HepG2 (cell line): ENCODE data around the gene TSPAN18. TPM values are rescaled to one million over a fixed set of nuclear protein-coding genes. Genes with fewer than 3 reads are reported as not detected.

Experiments
- ATAC-seq: fragments of 200-7000 bp; cut with Tn5 transposase; 3 replicates; pipeline ENCODE4 v1.9.1; 2020; ENCODE audit warnings: mild to moderate bottlenecking, moderate library complexity
- BruUV-seq: library from RNA; stranded (reverse); fragments of 400-500 nt; replicated peaks from 2 replicates; lab custom pipeline; 2021; lab: Mats Ljungman, UMichigan
- CTCF ChIA-PET: fragments of 300-600 bp; formaldehyde crosslinking; extraction: SDS; loops from one replicate; lab custom pipeline; 2021; ENCODE audit warnings: low total read pairs, inconsistent platforms, low intra/inter-chr PET ratio; lab: Yijun Ruan, JAX
- POLR2A ChIA-PET: fragments of 350-600 bp; sonication (Branson Sonifier 250); formaldehyde crosslinking; loops from one replicate; lab custom pipeline; 2020; ENCODE audit warnings: antibody characterized with exemption, inconsistent platforms; lab: Yijun Ruan, JAX
- DNase-seq: peaks from one replicate; pipeline ENCODE4 v3.0.0-alpha.2; 2015; ENCODE audit warnings: low spot score
- FAIRE-seq: peaks from 3 replicates; lab custom pipeline; 2011; peaks lifted over from hg19 to GRCh38; lab: Jason Lieb, UNC
- H2AFZ ChIP-seq: one replicate; pipeline ENCODE4 v1.6.1; 2011; ENCODE audit warnings: low read length, inconsistent platforms
- H3K27ac ChIP-seq: fragments of 300-600 bp; 3 replicates; pipeline ENCODE4 v1.8.0; 2011; ENCODE audit warnings: mixed run types, mild to moderate bottlenecking, mixed read lengths, low read length, inconsistent platforms; ENCODE audit not compliant: insufficient read depth; ENCODE audit errors: extremely low read length
- H3K27me3 ChIP-seq, 2 experiments: fragments of 200-600 bp in 1 of 2; 2 replicates in 1 of 2; 3 replicates in 1 of 2; pipeline versions ENCODE4 v1.6.0 to v1.8.0; 2011; ENCODE audit warnings: low read length in 2 of 2, mild to moderate bottlenecking in 2 of 2, moderate library complexity in 2 of 2, inconsistent platforms in 1 of 2; ENCODE audit not compliant: insufficient read depth in 2 of 2, control insufficient read depth in 1 of 2
- H3K36me3 ChIP-seq, 2 experiments: fragments of 200-600 bp in 1 of 2; replicated peaks in 1 of 2; 2 replicates in 1 of 2; 3 replicates in 1 of 2; pipeline versions ENCODE4 v1.5.1 to v1.8.0; 2011; ENCODE audit warnings: low read length in 2 of 2, inconsistent platforms in 1 of 2; ENCODE audit not compliant: insufficient read depth in 2 of 2, control insufficient read depth in 1 of 2
- H3K4me1 ChIP-seq: 2 replicates; pipeline ENCODE4 v1.5.1; 2012; ENCODE audit warnings: low read length, inconsistent platforms; ENCODE audit not compliant: insufficient read depth
- H3K4me2 ChIP-seq: 2 replicates; pipeline ENCODE4 v1.6.0; 2011; ENCODE audit warnings: low read depth, low read length, inconsistent platforms
- H3K4me3 ChIP-seq, 3 experiments: fragments of 200-600 bp in 1 of 3; sonication (generic), shearing (Covaris generic) in 1 of 3; replicated peaks in 1 of 3; 2 replicates each; pipeline ENCODE4 v1.5.1; 2011 to 2016; ENCODE audit warnings: low read length in 3 of 3, inconsistent platforms in 2 of 3, low read depth in 2 of 3, mild to moderate bottlenecking in 2 of 3, control low read depth in 1 of 3, mixed read lengths in 1 of 3; ENCODE audit not compliant: insufficient read depth in 1 of 3
- H3K79me2 ChIP-seq: one replicate; pipeline ENCODE4 v1.6.1; 2011; ENCODE audit warnings: low read length, inconsistent platforms; ENCODE audit not compliant: insufficient read depth
- H3K9ac ChIP-seq: 2 replicates; pipeline ENCODE4 v1.6.0; 2011; ENCODE audit warnings: mild to moderate bottlenecking, low read depth, low read length, inconsistent platforms; ENCODE audit not compliant: insufficient read depth
- H3K9me3 ChIP-seq: 2 replicates; pipeline ENCODE4 v1.5.1; 2012; ENCODE audit warnings: mild to moderate bottlenecking, low read length
- H4K20me1 ChIP-seq: 2 replicates; pipeline ENCODE4 v1.6.0; 2011; ENCODE audit warnings: inconsistent platforms, mild to moderate bottlenecking, low read length, moderate library complexity; ENCODE audit not compliant: insufficient read depth
- GPBP1L1 ChIP-seq: sonication (generic); formaldehyde crosslinking; IDR thresholded peaks from 2 replicates; pipeline ENCODE4 v1.5.0; 2020; ENCODE audit warnings: mild to moderate bottlenecking, missing genetic modification reagents
- MAFK ChIP-seq, 2 experiments: IDR thresholded peaks in 1 of 2; conservative IDR thresholded peaks in 1 of 2; 2 replicates each; pipeline ENCODE4 v1.6.1; 2011; ENCODE audit warnings: improper control_type of control experiment in 2 of 2, low read length in 2 of 2
- ZNF768 ChIP-seq: sonication (generic); formaldehyde crosslinking; IDR thresholded peaks from 2 replicates; pipeline ENCODE4 v1.4.0; 2020; ENCODE audit warnings: missing genetic modification reagents
- WGBS: methylation state at CpG from one replicate; pipeline ENCODE4 v1.1.6; 2017; ENCODE audit warnings: low lambda C conversion rate; 5-methylcytosine and 5-hydroxymethylcytosine counted together
- in situ Hi-C: cut with HindIII; loops from 2 replicates; pipeline ENCODE4 v1.10.0; 2017; ENCODE audit warnings: low pct_unique_long_range_greater_than_20kb; ENCODE audit not compliant: extremely low pct_ligation_motif_present
- intact Hi-C: fragments of 100-400 bp; cut with micrococcal nuclease; formaldehyde crosslinking; loops from one replicate; pipeline ENCODE4 v1.10.0; 2022; ENCODE audit not compliant: unreplicated experiment
- polyA plus RNA-seq, 8 experiments: library from polyadenylated mRNA; depleted of rRNA in 3 of 8; stranded (reverse) in 7 of 8; unstranded in 1 of 8; fragments of >200 nt; fragmentation: Illumina TruSeq in 4 of 8; extraction: Trizol in 4 of 8; gene quantifications; 2 replicates each; pipeline versions ENCODE4 v1.2.1 to v1.2.3, GENCODE V29; 2011 to 2016; ENCODE audit warnings: low read depth in 4 of 8, missing spikeins in 1 of 8, mixed read lengths in 1 of 8; ENCODE audit not compliant: insufficient read depth in 1 of 8
- total RNA-seq, 5 experiments: library from RNA; depleted of rRNA; stranded (reverse); fragments of >200 nt; fragmentation: Illumina TruSeq; extraction: Trizol; gene quantifications; 2 replicates each; pipeline ENCODE4 v1.2.3, GENCODE V29; 2016; ENCODE audit warnings: low read depth in 1 of 5

The TSPAN18 gene
- total and polyA plus RNA-seq, 2 of the 13 experiments (the other 11 are each of a cell fraction or from before 2014, with no cell fraction given) = not detected

GRCh38 chr11:44811841-44812448 lies 85.2 kb downstream of the TSPAN18 start:
- Histone ChIP-seq H3K27me3 (no peaks in the 10 kb centered on the region; a peak in 1 of 5 replicates), H3K36me3 (no peaks in the 10 kb centered on the region), H3K4me1 (no peaks in the 10 kb centered on the region), H3K9ac (no peak overlapping the region), H2AFZ (no peak overlapping the region), H4K20me1 (no peaks in the 10 kb centered on the region), H3K27ac (no peak overlapping the region), H3K9me3 (no peaks in the 10 kb centered on the region), H3K4me3 (no peak overlapping the region), H3K4me2 (no peak overlapping the region), H3K79me2 (no peaks in the 10 kb centered on the region)
- DNase-seq (no peak), FAIRE-seq (no peak), ATAC-seq (no peak)
- ChIA-PET CTCF (no interaction called here), POLR2A (no interaction called here)
- intact Hi-C loops = no loop called here
- TF ChIP-seq GPBP1L1 (CRISPR knock-in tag) (no peak), ZNF768 (CRISPR knock-in tag) (peak; percentile 87)
- in situ Hi-C loops = no loop called here
- WGBS = 31% methylated on average over 6 of the region's 6 CpGs
- BruUV-seq = no TSS peak

GRCh38 chr11:44812971-44813370 lies 86.2 kb downstream of the TSPAN18 start:
- Histone ChIP-seq H3K27me3 (no peaks in the 10 kb centered on the region; a peak in 1 of 5 replicates), H3K36me3 (no peaks in the 10 kb centered on the region), H3K79me2 (no peaks in the 10 kb centered on the region), H3K4me3 (no peak overlapping the region), H3K4me2 (no peak overlapping the region), H2AFZ (no peak overlapping the region), H3K27ac (no peak overlapping the region), H4K20me1 (no peaks in the 10 kb centered on the region), H3K9me3 (no peaks in the 10 kb centered on the region), H3K9ac (no peak overlapping the region), H3K4me1 (no peaks in the 10 kb centered on the region)
- POLR2A ChIA-PET = no interaction called here
- no peak for FAIRE-seq
- CTCF ChIA-PET = no interaction called here
- BruUV-seq = no TSS peak
- ATAC-seq = no peak
- no peak for DNase-seq
- TF ChIP-seq MAFK (conservative IDR thresholded peaks at IDR 0.05 in 1 of 2, IDR thresholded peaks at IDR 0.05 in 1 of 2; ENCODE audit: low read length in 2 of 2) = no peak
- intact Hi-C loops (no loop called here), in situ Hi-C loops (no loop called here)
- WGBS = 21% methylated on average over 3 of the region's 9 CpGs
